ENCODE results near the gene SAMD1. TPM values are rescaled to one million over a fixed set of nuclear protein-coding genes. Genes with fewer than 3 reads are reported as not detected.

The SAMD1 gene
- total and polyA plus RNA-seq, 7 donors: 8.7 to 40.9 (median 15.6) TPM

GRCh38 chr19:14056741-14057356 is 33.7 kb downstream of the SAMD1 start:
- H3K9me3 ChIP-seq: no peaks in the 10 kb centered on the region
- TF ChIP-seq EP300 (IDR thresholded peaks at IDR 0.05) (no peak), POLR2AphosphoS5 (IDR thresholded peaks at IDR 0.05) (no peak), POLR2A (IDR thresholded peaks at IDR 0.05) (no peak)
- TF ChIP-seq, protein P1, sequence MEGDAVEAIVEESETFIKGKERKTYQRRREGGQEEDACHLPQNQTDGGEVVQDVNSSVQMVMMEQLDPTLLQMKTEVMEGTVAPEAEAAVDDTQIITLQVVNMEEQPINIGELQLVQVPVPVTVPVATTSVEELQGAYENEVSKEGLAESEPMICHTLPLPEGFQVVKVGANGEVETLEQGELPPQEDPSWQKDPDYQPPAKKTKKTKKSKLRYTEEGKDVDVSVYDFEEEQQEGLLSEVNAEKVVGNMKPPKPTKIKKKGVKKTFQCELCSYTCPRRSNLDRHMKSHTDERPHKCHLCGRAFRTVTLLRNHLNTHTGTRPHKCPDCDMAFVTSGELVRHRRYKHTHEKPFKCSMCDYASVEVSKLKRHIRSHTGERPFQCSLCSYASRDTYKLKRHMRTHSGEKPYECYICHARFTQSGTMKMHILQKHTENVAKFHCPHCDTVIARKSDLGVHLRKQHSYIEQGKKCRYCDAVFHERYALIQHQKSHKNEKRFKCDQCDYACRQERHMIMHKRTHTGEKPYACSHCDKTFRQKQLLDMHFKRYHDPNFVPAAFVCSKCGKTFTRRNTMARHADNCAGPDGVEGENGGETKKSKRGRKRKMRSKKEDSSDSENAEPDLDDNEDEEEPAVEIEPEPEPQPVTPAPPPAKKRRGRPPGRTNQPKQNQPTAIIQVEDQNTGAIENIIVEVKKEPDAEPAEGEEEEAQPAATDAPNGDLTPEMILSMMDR (IDR thresholded peaks at IDR 0.05): no peak
- H3K36me3 ChIP-seq: no peaks in the 10 kb centered on the region
- H3K4me3 ChIP-seq: peak overlapping the region in 3 of 4 donors; percentile 31 to 45 (median 42)
- intact Hi-C loops (cut with DNase I): no loop called here
- DNase-seq: no peak
- no peak overlapping the region for H3K27ac ChIP-seq
- 25 to 38% methylated on average over 19 of the region's 19 CpGs for WGBS, 2 donors
- H3K4me1 ChIP-seq: peaks cover 0 to 16% (median 9%) of the 10 kb centered on the region in 4 donors
- H3K27me3 ChIP-seq: peaks cover 11 to 52% (median 49%) of the 10 kb centered on the region in 3 donors

GRCh38 chr19:14056069-14056666 is 34.4 kb downstream of the SAMD1 start:
- Histone ChIP-seq H3K27ac (no peak overlapping the region), H3K27me3 (peaks cover 9 to 45% (median 42%) of the 10 kb centered on the region in 3 donors), H3K9me3 (no peaks in the 10 kb centered on the region), H3K4me1 (peaks cover 0 to 16% (median 9%) of the 10 kb centered on the region in 4 donors), H3K36me3 (no peaks in the 10 kb centered on the region), H3K4me3 (no peak overlapping the region)
- TF ChIP-seq POLR2AphosphoS5 (IDR thresholded peaks at IDR 0.05) (no peak), POLR2A (IDR thresholded peaks at IDR 0.05) (no peak), EP300 (IDR thresholded peaks at IDR 0.05) (no peak)
- TF ChIP-seq, protein P1 (IDR thresholded peaks at IDR 0.05): no peak
- no peak for DNase-seq
- intact Hi-C loops (cut with DNase I): no loop called here
- WGBS, 2 donors: 96% methylated on average over 10 of the region's 10 CpGs

- no peak for DNase-seq
- H3K27me3 ChIP-seq: peaks cover 9 to 37% (median 34%) of the 10 kb centered on the region in 3 donors
- H3K27ac ChIP-seq: no peak overlapping the region
- H3K4me3 ChIP-seq: no peak overlapping the region
- H3K4me1 ChIP-seq: peaks cover 0 to 16% (median 9%) of the 10 kb centered on the region in 4 donors
- intact Hi-C loops (cut with DNase I): no loop called here
- H3K9me3 ChIP-seq: no peaks in the 10 kb centered on the region
- WGBS, 2 donors: 86 to 91% methylated on average over 3 of the region's 3 CpGs
- no peaks in the 10 kb centered on the region for H3K36me3 ChIP-seq
- TF ChIP-seq, protein P1 (IDR thresholded peaks at IDR 0.05): no peak
- TF ChIP-seq POLR2AphosphoS5 (IDR thresholded peaks at IDR 0.05) (no peak), POLR2A (IDR thresholded peaks at IDR 0.05) (no peak), EP300 (IDR thresholded peaks at IDR 0.05) (no peak)
Measured at GRCh38 chr19:14055396-14055795, 35.2 kb downstream of the SAMD1 start.

DNA sequence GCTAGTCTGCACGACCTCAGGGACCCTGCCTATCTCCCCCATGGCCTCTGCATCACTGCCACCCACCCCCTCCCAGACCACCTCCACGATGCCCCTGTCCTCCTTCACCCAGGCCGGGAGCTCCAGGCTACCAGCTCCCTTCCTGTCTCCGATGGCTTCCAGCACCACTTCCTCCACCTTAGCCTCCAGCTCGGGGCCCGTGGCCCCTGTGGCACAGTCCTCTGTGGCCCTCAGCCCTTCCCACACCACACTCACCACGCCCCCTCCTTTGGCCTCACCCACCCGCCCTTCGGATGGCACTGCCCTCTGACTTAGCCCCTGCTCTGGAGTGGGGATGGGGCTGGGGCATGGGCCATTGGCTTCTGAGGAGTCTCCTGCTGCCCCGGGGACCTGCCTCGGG is 35.8 kb downstream of the SAMD1 start:
- intact Hi-C loops (cut with DNase I): no loop called here
- Histone ChIP-seq H3K4me3 (no peak overlapping the region), H3K27me3 (peaks cover 9 to 31% (median 28%) of the 10 kb centered on the region in 3 donors), H3K36me3 (no peaks in the 10 kb centered on the region), H3K4me1 (peaks cover 0 to 16% (median 9%) of the 10 kb centered on the region in 4 donors), H3K9me3 (no peaks in the 10 kb centered on the region), H3K27ac (no peak overlapping the region)
- 54 to 58% methylated on average over 11 of the region's 11 CpGs for WGBS, 2 donors
- TF ChIP-seq POLR2A (IDR thresholded peaks at IDR 0.05) (no peak), POLR2AphosphoS5 (IDR thresholded peaks at IDR 0.05) (no peak), EP300 (IDR thresholded peaks at IDR 0.05) (no peak)
- TF ChIP-seq, protein P1 (IDR thresholded peaks at IDR 0.05): no peak
- DNase-seq: no peak

All from sigmoid colon (tissue), 7 donors.